Transverse colon (tissue), 4 donors: ENCODE data around the gene DSCAM. TPM values are rescaled to one million over a fixed set of nuclear protein-coding genes. Genes with fewer than 3 reads are reported as not detected.

Experiments used
- DNase-seq: peaks from one replicate; pipeline ENCODE4 v3.0.0-alpha.2; 2019
- H3K27ac ChIP-seq, 4 donors: fragments of 200-600 bp; sonication (generic); 2 replicates each; pipeline ENCODE4 v1.5.1; 2016 to 2018; ENCODE audit warnings: inconsistent platforms in 4 of 4
- H3K27me3 ChIP-seq: fragments of 200-600 bp; sonication (generic); 2 replicates; pipeline ENCODE4 v1.5.1; 2017; ENCODE audit warnings: inconsistent platforms
- H3K36me3 ChIP-seq, 4 donors: fragments of 200-600 bp; sonication (generic); 2 replicates each; pipeline ENCODE4 v1.5.1; 2017 to 2019; ENCODE audit warnings: inconsistent platforms in 4 of 4
- H3K4me1 ChIP-seq, 4 donors: fragments of 200-600 bp; sonication (generic); 2 replicates each; pipeline ENCODE4 v1.5.1; 2017 to 2020; ENCODE audit warnings: inconsistent platforms in 4 of 4
- H3K4me3 ChIP-seq, 4 donors: fragments of 200-600 bp; sonication (generic); 1 replicate in 1 of 4; 2 replicates in 3 of 4; pipeline versions ENCODE4 v1.5.1 to v1.6.1; 2017 to 2019; ENCODE audit warnings: inconsistent platforms in 4 of 4
- H3K9me3 ChIP-seq, 2 donors: fragments of 200-600 bp; sonication (generic); 2 replicates each; pipeline ENCODE4 v1.5.1; 2017 to 2019; ENCODE audit warnings: inconsistent platforms in 2 of 2
- EP300 ChIP-seq: sonication (generic); formaldehyde crosslinking; IDR thresholded peaks from one replicate; pipeline ENCODE4 v1.6.1; 2017; ENCODE audit warnings: antibody characterized with exemption, low read depth
- POLR2A ChIP-seq: fragments of 450-650 bp; IDR thresholded peaks from one replicate; pipeline ENCODE4 v1.6.1; 2016; ENCODE audit warnings: antibody characterized with exemption, mild to moderate bottlenecking, moderate library complexity
- POLR2AphosphoS5 ChIP-seq, 3 donors: sonication (generic); formaldehyde crosslinking; IDR thresholded peaks; one replicate each; pipeline ENCODE4 v1.6.1; 2016; ENCODE audit warnings: antibody characterized with exemption in 3 of 3
- WGBS, 2 donors: methylation state at CpG; one replicate each; pipeline ENCODE4 v1.1.5; 2018; ENCODE audit warnings: low coverage in 1 of 2; 5-methylcytosine and 5-hydroxymethylcytosine counted together
- in situ Hi-C, 4 donors: fragments of 200-750 bp; cut with MboI; loops; one replicate each; pipeline versions ENCODE4 v1.15.0 to v1.15.1; 2017; ENCODE audit warnings: low sequenced_read_pairs in 3 of 4, low pct_ligation_motif_present in 1 of 4, low pct_unique_long_range_greater_than_20kb in 1 of 4
- intact Hi-C: fragments of 100-400 bp; cut with DNase I; formaldehyde crosslinking; loops from one replicate; pipeline ENCODE4 v1.15.1; 2023; ENCODE audit warnings: low total_unique reads
- total RNA-seq, 4 donors: library from RNA; depleted of rRNA; stranded (reverse); fragments of >200 nt; gene quantifications; one replicate each; pipeline ENCODE4 v1.1.0, GENCODE V29; 2016
- TF ChIP-seq, protein P1 (sequence below), 5 experiments: fragments of 200-600 bp in 3 of 5; fragments of 450-650 bp in 2 of 5; sonication (generic) in 3 of 5; IDR thresholded peaks; 1 replicate in 2 of 5; 2 replicates in 3 of 5; pipeline ENCODE4 v1.5.1; 2016 to 2017; ENCODE audit warnings: antibody characterized with exemption in 5 of 5, inconsistent platforms in 3 of 5, mild to moderate bottlenecking in 2 of 5, moderate library complexity in 1 of 5

The DSCAM gene
- total RNA-seq, 4 donors from 2014 or later: 0.16 TPM; not detected in 3

DNA sequence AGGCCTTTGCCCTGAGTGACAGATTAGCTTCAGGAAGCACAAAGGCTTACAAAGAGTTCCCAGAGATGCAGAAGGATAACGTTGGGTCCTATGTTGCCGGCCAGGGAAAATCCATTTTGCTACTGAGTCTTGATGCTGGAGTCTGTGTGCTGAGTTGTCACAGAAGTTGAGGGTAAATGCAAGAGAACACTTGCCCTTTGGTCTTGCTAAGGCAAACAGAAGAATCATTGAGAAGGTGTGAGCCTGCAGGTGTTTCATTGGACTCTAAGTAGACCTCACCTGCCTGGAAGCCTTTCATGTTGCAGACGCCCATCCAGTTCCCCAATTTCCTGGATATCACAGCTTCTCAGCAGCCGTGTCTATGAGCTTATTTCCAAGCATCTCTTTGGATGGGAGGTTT is 874.5 kb downstream of the DSCAM start:
- in situ Hi-C loops: no loop called here
- TF ChIP-seq EP300 (no peak), POLR2A (no peak), POLR2AphosphoS5 (IDR thresholded peaks at IDR 0.05) (no peak)
- TF ChIP-seq, protein P1, sequence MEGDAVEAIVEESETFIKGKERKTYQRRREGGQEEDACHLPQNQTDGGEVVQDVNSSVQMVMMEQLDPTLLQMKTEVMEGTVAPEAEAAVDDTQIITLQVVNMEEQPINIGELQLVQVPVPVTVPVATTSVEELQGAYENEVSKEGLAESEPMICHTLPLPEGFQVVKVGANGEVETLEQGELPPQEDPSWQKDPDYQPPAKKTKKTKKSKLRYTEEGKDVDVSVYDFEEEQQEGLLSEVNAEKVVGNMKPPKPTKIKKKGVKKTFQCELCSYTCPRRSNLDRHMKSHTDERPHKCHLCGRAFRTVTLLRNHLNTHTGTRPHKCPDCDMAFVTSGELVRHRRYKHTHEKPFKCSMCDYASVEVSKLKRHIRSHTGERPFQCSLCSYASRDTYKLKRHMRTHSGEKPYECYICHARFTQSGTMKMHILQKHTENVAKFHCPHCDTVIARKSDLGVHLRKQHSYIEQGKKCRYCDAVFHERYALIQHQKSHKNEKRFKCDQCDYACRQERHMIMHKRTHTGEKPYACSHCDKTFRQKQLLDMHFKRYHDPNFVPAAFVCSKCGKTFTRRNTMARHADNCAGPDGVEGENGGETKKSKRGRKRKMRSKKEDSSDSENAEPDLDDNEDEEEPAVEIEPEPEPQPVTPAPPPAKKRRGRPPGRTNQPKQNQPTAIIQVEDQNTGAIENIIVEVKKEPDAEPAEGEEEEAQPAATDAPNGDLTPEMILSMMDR (IDR thresholded peaks at IDR 0.05): no peak

DNA sequence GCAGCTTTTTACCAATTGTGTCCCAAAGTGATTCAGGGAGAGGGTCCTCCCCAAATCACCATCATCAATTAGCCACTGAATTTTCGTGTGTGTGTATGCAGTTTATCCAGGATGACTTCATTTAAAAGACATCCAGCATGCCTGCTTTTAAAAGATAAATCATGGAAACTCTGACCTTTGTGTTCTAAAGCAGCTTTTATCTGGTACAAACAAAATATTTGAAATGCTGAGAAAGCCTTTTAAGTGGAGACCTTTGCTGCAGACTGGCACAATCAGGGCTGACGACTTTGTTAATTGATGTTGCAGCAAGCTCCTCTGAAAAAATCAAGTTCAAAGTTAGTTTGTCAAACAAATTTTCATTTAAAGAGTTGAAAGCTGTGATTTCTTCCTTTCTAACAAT is 875.0 kb downstream of the DSCAM start:
- 5 to 17% methylated on average over 2 of the region's 2 CpGs for WGBS, 2 donors
- H3K4me1 ChIP-seq: no peaks in the 10 kb centered on the region
- no peak overlapping the region for H3K27ac ChIP-seq
- TF ChIP-seq, protein P1 (IDR thresholded peaks at IDR 0.05): no peak
- TF ChIP-seq POLR2A (no peak), EP300 (no peak), POLR2AphosphoS5 (IDR thresholded peaks at IDR 0.05) (no peak)
- no peaks in the 10 kb centered on the region for H3K36me3 ChIP-seq
- in situ Hi-C loops: no loop called here
- DNase-seq: no peak
- H3K9me3 ChIP-seq: no peaks in the 10 kb centered on the region
- peaks cover 4% of the 10 kb centered on the region for H3K27me3 ChIP-seq
- H3K4me3 ChIP-seq: no peak overlapping the region
- intact Hi-C loops: no loop called here

More for the DNA sequence above, 874.5 kb downstream of the DSCAM start:
- no peak overlapping the region for H3K27ac ChIP-seq
- WGBS, 2 donors: 49% methylated on average over 4 of the region's 4 CpGs; no CpG with 5 or more reads in 1 of the 2 donors
- H3K27me3 ChIP-seq: peaks cover 4% of the 10 kb centered on the region
- no peaks in the 10 kb centered on the region for H3K36me3 ChIP-seq
- no peak for DNase-seq
- intact Hi-C loops: no loop called here
- no peaks in the 10 kb centered on the region for H3K9me3 ChIP-seq
- H3K4me3 ChIP-seq: no peak overlapping the region
- no peaks in the 10 kb centered on the region for H3K4me1 ChIP-seq

DNA sequence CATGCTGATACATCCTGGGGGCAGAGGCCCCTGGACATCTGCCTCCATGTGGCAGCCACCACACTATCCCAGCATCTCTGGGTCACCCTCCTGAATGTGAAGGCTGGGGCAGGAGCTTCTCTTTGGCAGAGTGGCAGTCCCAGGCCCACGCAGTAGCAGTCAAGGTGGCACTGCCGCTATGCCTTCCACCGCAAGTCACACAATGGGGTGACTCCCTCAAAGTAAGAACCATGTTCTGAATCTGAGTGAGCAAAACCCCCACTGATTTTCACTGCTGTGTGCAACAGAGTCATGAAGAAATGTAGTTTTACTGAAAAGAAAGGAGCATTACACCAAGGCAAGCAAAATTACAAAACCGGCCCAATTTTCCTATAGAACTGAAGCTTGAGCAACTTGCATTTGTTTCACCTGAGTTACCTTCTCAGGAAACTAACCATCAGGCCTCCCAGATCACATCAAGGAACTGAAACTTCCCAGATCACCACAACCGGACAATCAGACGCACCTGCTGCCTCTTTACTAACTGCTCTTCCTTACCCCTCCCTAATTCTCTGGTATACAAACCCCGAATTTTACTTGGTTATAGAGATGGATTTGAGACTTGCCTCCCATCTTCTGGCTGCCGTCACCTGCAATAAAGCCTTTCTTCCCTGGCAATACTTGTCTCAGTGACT is 877.1 kb downstream of the DSCAM start:
- intact Hi-C loops: no loop called here
- DNase-seq: no peak
- WGBS, 2 donors: 44 to 77% methylated on average over 3 to 8 of the region's 8 CpGs

DNA sequence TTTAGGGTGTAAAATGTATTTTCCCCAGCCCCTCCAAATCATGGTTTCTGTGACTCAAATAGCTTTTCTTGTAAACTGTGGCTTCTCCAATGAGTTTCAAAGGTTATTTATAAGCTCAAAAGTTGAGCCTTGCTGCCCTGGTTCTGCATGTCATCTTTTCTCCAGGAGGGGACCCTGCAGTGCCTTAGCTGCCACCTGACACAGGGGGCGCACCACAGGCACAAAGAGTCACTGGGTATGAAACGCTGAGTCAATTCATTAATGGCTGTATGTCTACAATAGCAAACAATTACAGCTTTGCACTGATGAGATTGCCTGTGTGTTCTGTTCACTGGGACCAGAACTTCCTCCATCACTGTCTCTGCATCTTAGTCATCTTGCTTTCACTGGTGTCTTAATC is 878.9 kb downstream of the DSCAM start:
- no peak for DNase-seq
- in situ Hi-C loops (no loop called here), intact Hi-C loops (no loop called here)
- H3K27me3 ChIP-seq: no peaks in the 10 kb centered on the region
- WGBS, 2 donors: 86 to 100% methylated on average over 1 to 2 of the region's 2 CpGs
- H3K9me3 ChIP-seq: no peaks in the 10 kb centered on the region
- no peak overlapping the region for H3K4me3 ChIP-seq
- TF ChIP-seq, protein P1 (IDR thresholded peaks at IDR 0.05): no peak
- TF ChIP-seq POLR2A: no peak
- TF ChIP-seq POLR2AphosphoS5 (IDR thresholded peaks at IDR 0.05): no peak
- TF ChIP-seq EP300: no peak
- H3K4me1 ChIP-seq: no peaks in the 10 kb centered on the region
- no peak overlapping the region for H3K27ac ChIP-seq
- no peaks in the 10 kb centered on the region for H3K36me3 ChIP-seq

More for the DNA sequence above, 877.1 kb downstream of the DSCAM start:
- Histone ChIP-seq H3K4me1 (no peaks in the 10 kb centered on the region), H3K9me3 (no peaks in the 10 kb centered on the region), H3K36me3 (no peaks in the 10 kb centered on the region), H3K27ac (no peak overlapping the region), H3K27me3 (peaks cover 3% of the 10 kb centered on the region), H3K4me3 (no peak overlapping the region)
- TF ChIP-seq POLR2A (no peak), POLR2AphosphoS5 (IDR thresholded peaks at IDR 0.05) (no peak), EP300 (no peak)
- TF ChIP-seq, protein P1 (IDR thresholded peaks at IDR 0.05): no peak
- in situ Hi-C loops: no loop called here
